Panc1 (cell line): ENCODE results near the gene ADAMTS14.

Experiments used
- CTCF ChIP-seq: fragments of 450-650 bp; IDR thresholded peaks from 2 replicates; pipeline ENCODE4 v1.5.1; 2017; ENCODE audit warnings: mild to moderate bottlenecking
- POLR2AphosphoS5 ChIP-seq: IDR thresholded peaks from 2 replicates; pipeline ENCODE4 v1.6.1; 2012; ENCODE audit warnings: mild to moderate bottlenecking, low read depth, low read length, moderate library complexity
- REST ChIP-seq, 2 experiments: IDR thresholded peaks; 2 replicates each; pipeline ENCODE4 v1.6.1; 2011 to 2012; ENCODE audit warnings: low read depth in 2 of 2, control low read depth in 1 of 2, low read length in 1 of 2, mild to moderate bottlenecking in 1 of 2, moderate library complexity in 1 of 2; ENCODE audit not compliant: insufficient read depth in 1 of 2
- SIN3A ChIP-seq: IDR thresholded peaks from 2 replicates; pipeline ENCODE4 v1.6.1; 2012; ENCODE audit warnings: low read depth, mild to moderate bottlenecking, low read length, moderate library complexity, borderline replicate concordance; ENCODE audit not compliant: insufficient read depth
- TCF7L2 ChIP-seq: IDR thresholded peaks from 2 replicates; pipeline ENCODE4 v1.6.1; 2011; ENCODE audit warnings: mild to moderate bottlenecking, low read depth, low read length, inconsistent platforms

- no peak for TF ChIP-seq CTCF
- TF ChIP-seq REST (IDR thresholded peaks at IDR 0.05; ENCODE audit: insufficient read depth in 1 of 2, low read depth in 2 of 2, low read length in 1 of 2): no peak
- TF ChIP-seq SIN3A: no peak
- TF ChIP-seq POLR2AphosphoS5: no peak
- no peak for TF ChIP-seq TCF7L2
Measured at GRCh38 chr10:70791386-70792039, 119.2 kb downstream of the ADAMTS14 start.
